ENCODE data around the gene POU6F2.
A peak's percentile ranks its signal among the peaks of the same experiment; 100 is the strongest.

Gene POU6F2

GRCh38 chr7:39432368-39432767 is 454.7 kb downstream of the POU6F2 start:
- no peak for DNase-seq (ENCODE audit: low read depth)
- H3K4me3 ChIP-seq (ENCODE audit: low read depth, low read length): no peak overlapping the region
- TF ChIP-seq, protein P1, sequence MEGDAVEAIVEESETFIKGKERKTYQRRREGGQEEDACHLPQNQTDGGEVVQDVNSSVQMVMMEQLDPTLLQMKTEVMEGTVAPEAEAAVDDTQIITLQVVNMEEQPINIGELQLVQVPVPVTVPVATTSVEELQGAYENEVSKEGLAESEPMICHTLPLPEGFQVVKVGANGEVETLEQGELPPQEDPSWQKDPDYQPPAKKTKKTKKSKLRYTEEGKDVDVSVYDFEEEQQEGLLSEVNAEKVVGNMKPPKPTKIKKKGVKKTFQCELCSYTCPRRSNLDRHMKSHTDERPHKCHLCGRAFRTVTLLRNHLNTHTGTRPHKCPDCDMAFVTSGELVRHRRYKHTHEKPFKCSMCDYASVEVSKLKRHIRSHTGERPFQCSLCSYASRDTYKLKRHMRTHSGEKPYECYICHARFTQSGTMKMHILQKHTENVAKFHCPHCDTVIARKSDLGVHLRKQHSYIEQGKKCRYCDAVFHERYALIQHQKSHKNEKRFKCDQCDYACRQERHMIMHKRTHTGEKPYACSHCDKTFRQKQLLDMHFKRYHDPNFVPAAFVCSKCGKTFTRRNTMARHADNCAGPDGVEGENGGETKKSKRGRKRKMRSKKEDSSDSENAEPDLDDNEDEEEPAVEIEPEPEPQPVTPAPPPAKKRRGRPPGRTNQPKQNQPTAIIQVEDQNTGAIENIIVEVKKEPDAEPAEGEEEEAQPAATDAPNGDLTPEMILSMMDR (conservative IDR thresholded peaks at IDR 0.05; ENCODE audit: low read depth, low read length): no peak

DNA sequence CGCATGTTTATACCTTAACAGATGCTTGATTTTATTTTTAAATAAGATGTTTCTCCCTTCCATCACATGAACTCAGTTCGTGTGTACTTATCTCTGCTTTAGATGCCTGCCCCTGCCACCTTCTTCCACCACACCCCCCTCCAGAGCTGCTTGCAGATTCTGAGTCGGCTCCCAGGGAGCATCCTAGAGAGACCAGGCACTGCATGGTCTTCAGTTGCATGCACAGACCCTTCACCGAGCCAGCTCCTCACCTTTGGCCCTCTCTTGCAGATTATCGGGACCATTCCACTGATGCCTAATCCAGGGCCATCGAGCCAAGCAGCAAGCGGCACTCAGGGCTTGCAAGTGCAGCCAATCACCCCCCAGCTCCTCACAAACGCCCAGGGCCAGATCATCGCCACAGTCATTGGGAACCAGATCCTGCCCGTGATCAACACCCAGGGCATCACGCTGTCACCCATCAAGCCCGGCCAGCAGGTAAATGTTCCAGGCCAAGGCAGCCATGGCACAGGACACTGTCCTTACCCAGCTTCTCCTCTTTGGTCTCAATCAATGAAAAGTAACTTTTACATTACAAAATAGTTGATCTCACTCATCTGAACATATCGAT is 455.2 kb downstream of the POU6F2 start:
- no peak for DNase-seq (ENCODE audit: low read depth)
- TF ChIP-seq, protein P1 (conservative IDR thresholded peaks at IDR 0.05; ENCODE audit: low read depth, low read length): no peak
- H3K4me3 ChIP-seq (ENCODE audit: low read depth, low read length): no peak overlapping the region

- no peak for DNase-seq (ENCODE audit: low read depth)
- TF ChIP-seq, protein P1 (conservative IDR thresholded peaks at IDR 0.05; ENCODE audit: low read depth, low read length): no peak
- no peak overlapping the region for H3K4me3 ChIP-seq (ENCODE audit: low read depth, low read length)
These were observed 455.8 kb downstream of the POU6F2 start for GRCh38 chr7:39433550-39433949.

- no peak overlapping the region for H3K4me3 ChIP-seq (ENCODE audit: low read depth, low read length)
- DNase-seq (ENCODE audit: low read depth): no peak
- TF ChIP-seq, protein P1 (conservative IDR thresholded peaks at IDR 0.05; ENCODE audit: low read depth, low read length): no peak
These were observed 456.3 kb downstream of the POU6F2 start for GRCh38 chr7:39434012-39434411.

- no peak overlapping the region for H3K4me3 ChIP-seq (ENCODE audit: low read depth, low read length)
- no peak for DNase-seq (ENCODE audit: low read depth)
- TF ChIP-seq, protein P1 (conservative IDR thresholded peaks at IDR 0.05; ENCODE audit: low read depth, low read length): no peak
These were observed 468.8 kb downstream of the POU6F2 start for GRCh38 chr7:39446546-39446945.

DNA sequence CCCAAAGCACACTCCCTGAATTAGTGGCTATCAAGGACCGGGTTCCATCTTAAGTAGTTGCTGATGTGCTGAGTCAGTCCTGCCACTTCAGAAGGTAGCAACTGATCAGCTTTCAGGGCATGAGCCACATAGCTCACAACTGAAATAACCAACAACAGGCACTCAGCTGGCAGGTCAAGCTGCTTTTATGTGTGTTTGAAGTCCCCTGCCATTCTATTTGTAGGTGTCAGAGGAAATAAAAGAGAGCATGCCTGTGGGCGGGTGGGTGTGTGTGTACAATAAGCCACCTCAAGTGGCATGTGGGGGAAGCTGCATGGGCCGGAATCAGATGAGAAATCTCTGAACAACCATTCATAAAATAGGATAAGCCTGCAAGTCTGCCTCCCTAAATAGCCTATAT is 474.2 kb downstream of the POU6F2 start:
- no peak overlapping the region for H3K4me3 ChIP-seq (ENCODE audit: low read depth, low read length)
- DNase-seq (ENCODE audit: low read depth): no peak
- TF ChIP-seq, protein P1 (conservative IDR thresholded peaks at IDR 0.05; ENCODE audit: low read depth, low read length): no peak

DNA sequence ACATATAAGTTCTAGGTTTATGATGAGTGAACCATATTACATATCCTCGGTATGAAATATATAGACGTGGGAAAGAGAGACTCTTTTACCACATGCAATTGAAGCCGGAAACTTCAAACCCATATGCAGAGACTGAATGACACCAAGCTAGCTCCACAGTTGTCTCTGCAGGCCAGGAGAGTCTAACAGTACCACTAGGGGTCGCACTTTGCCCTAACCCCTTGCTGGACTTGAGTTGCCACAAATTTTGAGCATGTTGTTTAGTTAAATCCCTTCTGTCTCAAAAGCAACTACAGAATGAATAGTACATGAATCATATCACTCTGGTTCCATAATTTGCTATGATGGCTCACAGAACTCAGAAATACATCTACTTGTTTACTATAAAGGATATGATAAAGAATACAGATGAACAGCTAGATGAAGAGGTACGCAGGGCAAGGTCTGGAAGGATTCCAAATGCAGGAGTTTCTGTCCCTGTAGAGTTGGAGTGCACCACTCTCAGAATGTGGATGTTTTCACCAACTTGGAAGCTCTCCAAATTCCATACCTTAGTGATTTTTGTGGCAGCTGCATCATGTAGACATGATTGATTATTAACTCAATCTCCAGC is 476.1 kb downstream of the POU6F2 start:
- TF ChIP-seq, protein P1 (conservative IDR thresholded peaks at IDR 0.05; ENCODE audit: low read depth, low read length): peak; percentile 91
- no peak overlapping the region for H3K4me3 ChIP-seq (ENCODE audit: low read depth, low read length)
- DNase-seq (ENCODE audit: low read depth): peak; percentile 78

All from choroid plexus epithelial cell (primary cell).